Measurements from ENCODE around the gene ADAMTS4. TPM values are rescaled to one million over a fixed set of nuclear protein-coding genes. Genes with fewer than 3 reads are reported as not detected.

ADAMTS4 gene
- total and polyA plus RNA-seq, 2 donors (not counting 1 experiment from before 2014, with no cell fraction given), result 0.10 TPM; not detected in 1

DNA sequence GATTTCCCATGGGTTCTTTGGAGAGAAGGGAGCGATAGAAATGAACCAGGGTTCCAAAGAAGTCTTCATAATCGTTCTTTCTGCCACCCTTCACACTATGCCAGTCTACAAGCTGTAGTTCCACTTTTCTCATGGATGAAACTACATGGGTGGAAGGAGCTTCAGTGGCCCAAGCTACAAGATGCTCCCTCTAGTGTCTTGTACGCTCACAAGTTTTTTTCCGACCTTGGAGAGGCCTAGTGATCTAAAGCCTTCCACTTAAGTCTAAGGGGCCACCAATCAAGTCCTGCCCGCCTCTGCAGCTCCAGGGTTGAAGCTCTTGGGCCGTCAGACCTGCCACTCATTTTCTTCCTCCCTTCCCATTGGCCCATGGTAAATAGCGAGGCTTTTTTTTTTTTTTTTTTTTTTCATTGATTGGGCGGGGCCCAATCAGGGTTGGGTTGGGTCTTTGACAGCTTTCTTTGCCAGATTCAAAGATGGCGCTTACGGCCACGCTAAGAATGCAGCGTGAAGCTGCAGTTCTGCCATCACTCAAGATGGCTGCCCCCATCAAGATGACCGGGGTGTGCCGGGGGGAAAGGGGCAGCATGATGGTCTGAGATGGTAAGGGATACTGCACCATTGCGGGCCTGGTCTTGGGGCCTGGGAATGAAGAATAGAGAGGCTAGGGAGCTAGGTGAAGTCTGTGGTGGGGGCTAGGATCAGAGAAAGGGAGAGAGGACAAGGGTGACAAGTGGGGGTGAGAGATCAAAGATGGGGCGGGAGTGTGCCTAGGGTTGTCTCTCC, 26.9 kb upstream of the ADAMTS4 start, which contains the start of gene TOMM40L:
Gene TOMM40L (plus strand): TSS at position 527 of the 786 bp plus-strand sequence. CDS start 430 bp downstream, outside the sequence.
- peak within 1 kb of the TSS; percentile 99 for H3K4me3 Mint-ChIP-seq
- H3K4me3 ChIP-seq (ENCODE audit: control extremely low read depth in 1 of 5, extremely low read depth in 1 of 5, insufficient read depth in 1 of 5, low read depth in 2 of 5, low read length in 4 of 5), result peak within 1 kb of the TSS; percentile 32 to 93 (median 79)
- H3K9ac ChIP-seq (ENCODE audit: low read length), result peak within 1 kb of the TSS; percentile 71
- ATAC-seq (ENCODE audit: low read depth) (peak; percentile 90), DNase-seq (peak; percentile 96)
- TF ChIP-seq EZH2 (IDR thresholded peaks at IDR 0.05; ENCODE audit: borderline replicate concordance, insufficient read depth, low read depth, low read length, poor library complexity, severe bottlenecking), result no peak
- TF ChIP-seq, protein P1, sequence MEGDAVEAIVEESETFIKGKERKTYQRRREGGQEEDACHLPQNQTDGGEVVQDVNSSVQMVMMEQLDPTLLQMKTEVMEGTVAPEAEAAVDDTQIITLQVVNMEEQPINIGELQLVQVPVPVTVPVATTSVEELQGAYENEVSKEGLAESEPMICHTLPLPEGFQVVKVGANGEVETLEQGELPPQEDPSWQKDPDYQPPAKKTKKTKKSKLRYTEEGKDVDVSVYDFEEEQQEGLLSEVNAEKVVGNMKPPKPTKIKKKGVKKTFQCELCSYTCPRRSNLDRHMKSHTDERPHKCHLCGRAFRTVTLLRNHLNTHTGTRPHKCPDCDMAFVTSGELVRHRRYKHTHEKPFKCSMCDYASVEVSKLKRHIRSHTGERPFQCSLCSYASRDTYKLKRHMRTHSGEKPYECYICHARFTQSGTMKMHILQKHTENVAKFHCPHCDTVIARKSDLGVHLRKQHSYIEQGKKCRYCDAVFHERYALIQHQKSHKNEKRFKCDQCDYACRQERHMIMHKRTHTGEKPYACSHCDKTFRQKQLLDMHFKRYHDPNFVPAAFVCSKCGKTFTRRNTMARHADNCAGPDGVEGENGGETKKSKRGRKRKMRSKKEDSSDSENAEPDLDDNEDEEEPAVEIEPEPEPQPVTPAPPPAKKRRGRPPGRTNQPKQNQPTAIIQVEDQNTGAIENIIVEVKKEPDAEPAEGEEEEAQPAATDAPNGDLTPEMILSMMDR (IDR thresholded peaks at IDR 0.05), result peak; percentile 56
- H3K27ac Mint-ChIP-seq, result peak within 1 kb of the TSS; percentile 90
- H3K79me2 ChIP-seq (ENCODE audit: control insufficient read depth, insufficient read depth, low read length), result peaks cover 7% of the 10 kb centered on the region
- H3K27ac ChIP-seq (ENCODE audit: low read length in 2 of 2), result peak within 1 kb of the TSS in 1 of 2 donors; percentile 35
- POLR2A ChIA-PET, result interaction anchor here (0.6 to 2.9 kb wide), 13 partner anchors 11 to 165 kb away, joined by 3 to 21 read pairs (median 5); partner anchors contain the start of genes B4GALT3, FCER1G, NDUFS2 and PPOX
- H2AFZ ChIP-seq (ENCODE audit: insufficient read depth, low read depth, low read length, poor library complexity, severe bottlenecking), result peak within 1 kb of the TSS; percentile 87
- peaks cover 0 to 32% (median 24%) of the 10 kb centered on the region in 4 experiments for H3K27me3 ChIP-seq (replicated peaks in 1 of 4; ENCODE audit: control extremely low read depth in 1 of 4, control insufficient read depth in 3 of 4, insufficient read depth in 4 of 4, low read length in 3 of 4)
- no peaks in the 10 kb centered on the region for H3K9me3 Mint-ChIP-seq (ENCODE audit: insufficient read depth)
- H3K9me3 ChIP-seq (ENCODE audit: control extremely low read depth in 1 of 3, control insufficient read depth in 2 of 3, insufficient read depth in 1 of 3, low read length in 2 of 3), result no peaks in the 10 kb centered on the region
- peaks cover 1 to 18% of the 10 kb centered on the region in 2 experiments for H3K36me3 ChIP-seq (replicated peaks in 1 of 2; ENCODE audit: control extremely low read depth in 1 of 2, control insufficient read depth in 1 of 2, extremely low read depth in 1 of 2, insufficient read depth in 2 of 2, low read length in 1 of 2)
- H4K20me1 ChIP-seq (ENCODE audit: control insufficient read depth, insufficient read depth, low read length, poor library complexity, severe bottlenecking), result no peaks in the 10 kb centered on the region
- H3K4me1 Mint-ChIP-seq, result peaks cover 31% of the 10 kb centered on the region
- CTCF ChIA-PET, result interaction anchor here (0.6 to 10.0 kb wide), 36 partner anchors 10 to 523 kb away, joined by 3 to 104 read pairs (median 6); partner anchors contain the start of genes ARHGAP30, CFAP126, FCER1G and KLHDC9
- peaks cover 22 to 29% of the 10 kb centered on the region in 2 donors for H3K4me1 ChIP-seq (ENCODE audit: control insufficient read depth in 2 of 2, insufficient read depth in 2 of 2, low read length in 2 of 2)
- intact Hi-C loops (cut with micrococcal nuclease), result loop anchor here (1.0 to 5.0 kb wide), 7 partner anchors 23 to 515 kb away; partner anchors contain the start of genes NDUFS2, PPOX and SDHC
- peak within 1 kb of the TSS; percentile 84 for H3K4me2 ChIP-seq (replicated peaks; ENCODE audit: low read depth, low read length, poor library complexity, severe bottlenecking)
- WGBS (ENCODE audit: insufficient coverage), result 3% methylated on average over 10 of the region's 16 CpGs
- peaks cover 27% of the 10 kb centered on the region for H3K27me3 Mint-ChIP-seq

Data from B cell (primary cell).